ENCODE data around the gene KLK4. TPM values are rescaled to one million over a fixed set of nuclear protein-coding genes. Genes with fewer than 3 reads are reported as not detected.

Gene KLK4
- total and polyA plus RNA-seq, 12 donors: not detected

DNA sequence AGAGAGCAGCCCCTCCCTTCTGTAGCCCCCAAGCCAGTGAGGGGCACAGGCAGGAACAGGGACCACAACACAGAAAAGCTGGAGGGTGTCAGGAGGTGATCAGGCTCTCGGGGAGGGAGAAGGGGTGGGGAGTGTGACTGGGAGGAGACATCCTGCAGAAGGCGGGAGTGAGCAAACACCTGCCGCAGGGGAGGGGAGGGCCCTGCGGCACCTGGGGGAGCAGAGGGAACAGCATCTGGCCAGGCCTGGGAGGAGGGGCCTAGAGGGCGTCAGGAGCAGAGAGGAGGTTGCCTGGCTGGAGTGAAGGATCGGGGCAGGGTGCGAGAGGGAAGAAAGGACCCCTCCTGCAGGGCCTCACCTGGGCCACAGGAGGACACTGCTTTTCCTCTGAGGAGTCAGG lies 52.3 kb downstream of the KLK4 start:
- no peaks in the 10 kb centered on the region for H3K9me3 ChIP-seq
- H3K27ac ChIP-seq: no peak overlapping the region
- no peaks in the 10 kb centered on the region for H3K36me3 ChIP-seq
- peaks cover 0 to 84% (median 49%) of the 10 kb centered on the region in 7 donors for H3K27me3 ChIP-seq
- intact Hi-C loops (cut with DNase I): no loop called here
- TF ChIP-seq, protein P1, sequence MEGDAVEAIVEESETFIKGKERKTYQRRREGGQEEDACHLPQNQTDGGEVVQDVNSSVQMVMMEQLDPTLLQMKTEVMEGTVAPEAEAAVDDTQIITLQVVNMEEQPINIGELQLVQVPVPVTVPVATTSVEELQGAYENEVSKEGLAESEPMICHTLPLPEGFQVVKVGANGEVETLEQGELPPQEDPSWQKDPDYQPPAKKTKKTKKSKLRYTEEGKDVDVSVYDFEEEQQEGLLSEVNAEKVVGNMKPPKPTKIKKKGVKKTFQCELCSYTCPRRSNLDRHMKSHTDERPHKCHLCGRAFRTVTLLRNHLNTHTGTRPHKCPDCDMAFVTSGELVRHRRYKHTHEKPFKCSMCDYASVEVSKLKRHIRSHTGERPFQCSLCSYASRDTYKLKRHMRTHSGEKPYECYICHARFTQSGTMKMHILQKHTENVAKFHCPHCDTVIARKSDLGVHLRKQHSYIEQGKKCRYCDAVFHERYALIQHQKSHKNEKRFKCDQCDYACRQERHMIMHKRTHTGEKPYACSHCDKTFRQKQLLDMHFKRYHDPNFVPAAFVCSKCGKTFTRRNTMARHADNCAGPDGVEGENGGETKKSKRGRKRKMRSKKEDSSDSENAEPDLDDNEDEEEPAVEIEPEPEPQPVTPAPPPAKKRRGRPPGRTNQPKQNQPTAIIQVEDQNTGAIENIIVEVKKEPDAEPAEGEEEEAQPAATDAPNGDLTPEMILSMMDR (IDR thresholded peaks at IDR 0.05): no peak
- no peak for DNase-seq
- ATAC-seq: no peak
- H3K4me1 ChIP-seq: no peaks in the 10 kb centered on the region
- H3K4me3 ChIP-seq: no peak overlapping the region
- WGBS, 2 donors: 6 to 12% methylated on average over 6 to 7 of the region's 7 CpGs

DNA sequence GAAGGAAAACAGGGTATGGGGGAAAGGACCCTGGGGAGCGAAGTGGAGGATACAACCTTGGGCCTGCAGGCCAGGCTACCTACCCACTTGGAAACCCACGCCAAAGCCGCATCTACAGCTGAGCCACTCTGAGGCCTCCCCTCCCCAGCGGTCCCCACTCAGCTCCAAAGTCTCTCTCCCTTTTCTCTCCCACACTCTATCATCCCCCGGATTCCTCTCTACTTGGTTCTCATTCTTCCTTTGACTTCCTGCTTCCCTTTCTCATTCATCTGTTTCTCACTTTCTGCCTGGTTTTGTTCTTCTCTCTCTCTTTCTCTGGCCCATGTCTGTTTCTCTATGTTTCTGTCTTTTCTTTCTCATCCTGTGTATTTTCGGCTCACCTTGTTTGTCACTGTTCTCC lies 53.8 kb downstream of the KLK4 start:
- no peaks in the 10 kb centered on the region for H3K36me3 ChIP-seq
- no peaks in the 10 kb centered on the region for H3K4me1 ChIP-seq
- ATAC-seq: no peak
- no peak overlapping the region for H3K4me3 ChIP-seq
- H3K27me3 ChIP-seq: peaks cover 0 to 89% (median 50%) of the 10 kb centered on the region in 7 donors
- DNase-seq: no peak
- TF ChIP-seq, protein P1 (IDR thresholded peaks at IDR 0.05): no peak
- no peak overlapping the region for H3K27ac ChIP-seq
- 54 to 59% methylated on average over 6 of the region's 6 CpGs for WGBS, 2 donors
- H3K9me3 ChIP-seq: no peaks in the 10 kb centered on the region
- intact Hi-C loops (cut with DNase I): no loop called here

Other genes starting within 250 kb of the KLK4 start
- gene SHANK1, start 191.6 kb downstream of the KLK4 start, total RNA-seq: 1 to 10 TPM in 2 of 10 donors, under 1 TPM in 7, not detected in 1; 0.23 to 1.5 (median 0.59) TPM
- under 1 TPM; 0.07 to 0.17 TPM for gene SHANK1, start 191.6 kb downstream of the KLK4 start, polyA plus RNA-seq
- 10 to 100 TPM in 1 of 10 donors, 1 to 10 TPM in 9; 2.3 to 11.9 (median 3.8) TPM for gene CLEC11A, start 188.0 kb downstream of the KLK4 start, total RNA-seq
- 10 to 100 TPM in 1 of 2 donors, 1 to 10 TPM in 1; 5.6 to 12.9 TPM for gene CLEC11A, start 188.0 kb downstream of the KLK4 start, polyA plus RNA-seq
- gene GPR32, start 140.9 kb downstream of the KLK4 start, total RNA-seq: not detected
- not detected for gene GPR32, start 140.9 kb downstream of the KLK4 start, polyA plus RNA-seq
- gene ACP4, start 121.0 kb downstream of the KLK4 start, total RNA-seq: not detected
- gene ACP4, start 121.0 kb downstream of the KLK4 start, polyA plus RNA-seq: not detected
- gene KLK1, start 87.6 kb downstream of the KLK4 start, total RNA-seq: under 1 TPM in 6 of 10 donors, not detected in 4; 0.42 to 0.85 (median 0.64) TPM
- under 1 TPM; 0.39 to 0.80 TPM for gene KLK1, start 87.6 kb downstream of the KLK4 start, polyA plus RNA-seq
- not detected for gene KLK15, start 77.8 kb downstream of the KLK4 start, total RNA-seq
- gene KLK15, start 77.8 kb downstream of the KLK4 start, polyA plus RNA-seq: not detected
- gene KLK3, start 56.5 kb downstream of the KLK4 start, total RNA-seq: not detected
- gene KLK3, start 56.5 kb downstream of the KLK4 start, polyA plus RNA-seq: not detected
- gene KLK2, start 38.0 kb downstream of the KLK4 start, total RNA-seq: not detected
- not detected for gene KLK2, start 38.0 kb downstream of the KLK4 start, polyA plus RNA-seq
- not detected for gene KLK5, start 41.6 kb upstream of the KLK4 start, total RNA-seq
- not detected for gene KLK5, start 41.6 kb upstream of the KLK4 start, polyA plus RNA-seq
- gene KLK6, start 58.2 kb upstream of the KLK4 start, total RNA-seq: not detected
- gene KLK6, start 58.2 kb upstream of the KLK4 start, polyA plus RNA-seq: not detected
- not detected for gene KLK7, start 72.5 kb upstream of the KLK4 start, total RNA-seq
- under 1 TPM in 1 of 2 donors, not detected in 1; 0.04 TPM for gene KLK7, start 72.5 kb upstream of the KLK4 start, polyA plus RNA-seq
- not detected for gene KLK8, start 90.2 kb upstream of the KLK4 start, total RNA-seq
- not detected for gene KLK8, start 90.2 kb upstream of the KLK4 start, polyA plus RNA-seq
- gene KLK10, start 108.3 kb upstream of the KLK4 start, total RNA-seq: 1 to 10 TPM in 1 of 10 donors, under 1 TPM in 4, not detected in 5; 0.16 to 1.8 (median 0.38) TPM
- under 1 TPM in 1 of 2 donors, not detected in 1; 0.49 TPM for gene KLK10, start 108.3 kb upstream of the KLK4 start, polyA plus RNA-seq
- gene KLK11, start 115.2 kb upstream of the KLK4 start, total RNA-seq: under 1 TPM in 4 of 10 donors, not detected in 6; 0.27 to 0.46 (median 0.36) TPM
- under 1 TPM; 0.51 to 0.59 TPM for gene KLK11, start 115.2 kb upstream of the KLK4 start, polyA plus RNA-seq
- not detected for gene KLK12, start 123.6 kb upstream of the KLK4 start, total RNA-seq
- not detected for gene KLK12, start 123.6 kb upstream of the KLK4 start, polyA plus RNA-seq
- under 1 TPM in 1 of 10 donors, not detected in 9; 0.32 TPM for gene KLK13, start 153.7 kb upstream of the KLK4 start, total RNA-seq
- 1 to 10 TPM in 1 of 2 donors, not detected in 1; 1.3 TPM for gene KLK13, start 153.7 kb upstream of the KLK4 start, polyA plus RNA-seq
- gene KLK14, start 171.5 kb upstream of the KLK4 start, total RNA-seq: 1 to 10 TPM in 1 of 10 donors, under 1 TPM in 5, not detected in 4; 0.26 to 1.2 (median 0.58) TPM
- gene KLK14, start 171.5 kb upstream of the KLK4 start, polyA plus RNA-seq: under 1 TPM; 0.20 to 0.44 TPM
- 1 to 10 TPM; 2.0 to 5.6 (median 3.2) TPM for gene CTU1, start 197.0 kb upstream of the KLK4 start, total RNA-seq
- gene CTU1, start 197.0 kb upstream of the KLK4 start, polyA plus RNA-seq: 1 to 10 TPM; 2.6 to 4.1 TPM
- gene SIGLEC9, start 213.5 kb upstream of the KLK4 start, total RNA-seq: 1 to 10 TPM in 6 of 10 donors, under 1 TPM in 3, not detected in 1; 0.41 to 7.0 (median 1.1) TPM
- gene SIGLEC9, start 213.5 kb upstream of the KLK4 start, polyA plus RNA-seq: 1 to 10 TPM; 1.0 to 1.8 TPM
- gene SIGLEC7, start 230.9 kb upstream of the KLK4 start, total RNA-seq: 1 to 10 TPM in 2 of 10 donors, under 1 TPM in 6, not detected in 2; 0.15 to 2.9 (median 0.56) TPM
- gene SIGLEC7, start 230.9 kb upstream of the KLK4 start, polyA plus RNA-seq: 1 to 10 TPM; 1.2 to 1.3 TPM